ENCODE data around the gene MRPS27. TPM values are rescaled to one million over a fixed set of nuclear protein-coding genes. Genes with fewer than 3 reads are reported as not detected.

The MRPS27 gene
- total RNA-seq, 2 donors from 2014 or later = 42.9 to 58.8 TPM

- TF ChIP-seq, protein P1, sequence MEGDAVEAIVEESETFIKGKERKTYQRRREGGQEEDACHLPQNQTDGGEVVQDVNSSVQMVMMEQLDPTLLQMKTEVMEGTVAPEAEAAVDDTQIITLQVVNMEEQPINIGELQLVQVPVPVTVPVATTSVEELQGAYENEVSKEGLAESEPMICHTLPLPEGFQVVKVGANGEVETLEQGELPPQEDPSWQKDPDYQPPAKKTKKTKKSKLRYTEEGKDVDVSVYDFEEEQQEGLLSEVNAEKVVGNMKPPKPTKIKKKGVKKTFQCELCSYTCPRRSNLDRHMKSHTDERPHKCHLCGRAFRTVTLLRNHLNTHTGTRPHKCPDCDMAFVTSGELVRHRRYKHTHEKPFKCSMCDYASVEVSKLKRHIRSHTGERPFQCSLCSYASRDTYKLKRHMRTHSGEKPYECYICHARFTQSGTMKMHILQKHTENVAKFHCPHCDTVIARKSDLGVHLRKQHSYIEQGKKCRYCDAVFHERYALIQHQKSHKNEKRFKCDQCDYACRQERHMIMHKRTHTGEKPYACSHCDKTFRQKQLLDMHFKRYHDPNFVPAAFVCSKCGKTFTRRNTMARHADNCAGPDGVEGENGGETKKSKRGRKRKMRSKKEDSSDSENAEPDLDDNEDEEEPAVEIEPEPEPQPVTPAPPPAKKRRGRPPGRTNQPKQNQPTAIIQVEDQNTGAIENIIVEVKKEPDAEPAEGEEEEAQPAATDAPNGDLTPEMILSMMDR (IDR thresholded peaks at IDR 0.05) = no peak
- Histone ChIP-seq H3K36me3 (peaks cover 5% of the 10 kb centered on the region), H3K27ac (no peak overlapping the region), H3K27me3 (replicated peaks; ENCODE audit: insufficient read depth) (no peaks in the 10 kb centered on the region), H3K4me3 (no peak overlapping the region), H3K9me3 (no peaks in the 10 kb centered on the region), H3K4me1 (ENCODE audit: control insufficient read depth in 1 of 2, low read depth in 2 of 2) (peaks cover 9 to 24% of the 10 kb centered on the region in 2 donors)
- no peak for ATAC-seq (ENCODE audit: insufficient number of reproducible peaks, low FRiP score, low read depth)
- DNase-seq (ENCODE audit: low spot score) = no peak
Measured at GRCh38 chr5:72228960-72229359, 91.1 kb downstream of the MRPS27 start.

DNA sequence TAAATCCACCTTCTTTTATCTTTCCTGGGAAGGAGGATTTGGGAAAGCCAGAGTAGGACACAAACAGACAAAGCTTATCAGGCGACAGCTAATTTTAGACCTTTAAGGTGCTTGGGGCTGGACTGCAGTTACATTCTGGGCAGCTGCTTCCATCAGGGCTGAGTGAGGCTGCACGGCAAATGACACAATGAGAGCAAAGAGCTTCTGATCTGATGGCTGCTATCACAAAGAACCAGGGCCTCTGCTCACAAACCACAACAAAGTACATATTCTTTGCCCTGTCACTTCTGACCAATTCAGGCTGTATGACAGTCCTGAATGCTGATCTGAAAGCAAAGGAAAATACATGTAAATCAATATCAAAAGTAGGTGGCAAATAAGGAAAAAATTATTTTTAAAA, 93.1 kb downstream of the MRPS27 start:
- TF ChIP-seq, protein P1 (IDR thresholded peaks at IDR 0.05) = no peak
- no peak for ATAC-seq (ENCODE audit: insufficient number of reproducible peaks, low FRiP score, low read depth)
- Histone ChIP-seq H3K27me3 (replicated peaks; ENCODE audit: insufficient read depth) (no peaks in the 10 kb centered on the region), H3K9me3 (no peaks in the 10 kb centered on the region), H3K27ac (no peak overlapping the region), H3K4me3 (no peak overlapping the region), H3K4me1 (ENCODE audit: control insufficient read depth in 1 of 2, low read depth in 2 of 2) (peaks cover 0 to 6% of the 10 kb centered on the region in 2 donors), H3K36me3 (peaks cover 5% of the 10 kb centered on the region)
- no peak for DNase-seq (ENCODE audit: low spot score)

DNA sequence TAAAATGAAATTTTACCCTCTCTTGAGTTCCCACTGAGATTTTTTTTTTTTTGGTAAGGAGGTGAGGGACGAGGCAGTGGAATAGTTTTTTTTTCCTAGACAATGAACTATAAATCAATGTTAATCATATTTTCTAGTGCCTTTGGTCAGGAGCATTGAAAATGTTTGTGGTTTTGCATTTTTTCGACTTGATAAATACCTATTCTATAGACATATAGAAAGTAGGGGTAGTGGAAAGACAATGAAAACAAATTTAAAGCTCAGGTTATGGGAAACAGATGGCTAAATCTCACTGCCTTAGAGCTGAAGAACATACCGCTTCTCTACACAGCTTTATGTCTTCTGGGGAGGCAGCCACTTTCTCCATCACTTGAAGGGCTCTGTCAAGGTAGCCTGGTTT, 94.3 kb downstream of the MRPS27 start:
- TF ChIP-seq, protein P1 (IDR thresholded peaks at IDR 0.05) = no peak
- H3K4me1 ChIP-seq (ENCODE audit: control insufficient read depth in 1 of 2, low read depth in 2 of 2) = peaks cover 0 to 5% of the 10 kb centered on the region in 2 donors
- no peaks in the 10 kb centered on the region for H3K27me3 ChIP-seq (replicated peaks; ENCODE audit: insufficient read depth)
- H3K4me3 ChIP-seq = no peak overlapping the region
- ATAC-seq (ENCODE audit: insufficient number of reproducible peaks, low FRiP score, low read depth) (no peak), DNase-seq (ENCODE audit: low spot score) (no peak)
- no peaks in the 10 kb centered on the region for H3K9me3 ChIP-seq
- peaks cover 10% of the 10 kb centered on the region for H3K36me3 ChIP-seq
- no peak overlapping the region for H3K27ac ChIP-seq

DNA sequence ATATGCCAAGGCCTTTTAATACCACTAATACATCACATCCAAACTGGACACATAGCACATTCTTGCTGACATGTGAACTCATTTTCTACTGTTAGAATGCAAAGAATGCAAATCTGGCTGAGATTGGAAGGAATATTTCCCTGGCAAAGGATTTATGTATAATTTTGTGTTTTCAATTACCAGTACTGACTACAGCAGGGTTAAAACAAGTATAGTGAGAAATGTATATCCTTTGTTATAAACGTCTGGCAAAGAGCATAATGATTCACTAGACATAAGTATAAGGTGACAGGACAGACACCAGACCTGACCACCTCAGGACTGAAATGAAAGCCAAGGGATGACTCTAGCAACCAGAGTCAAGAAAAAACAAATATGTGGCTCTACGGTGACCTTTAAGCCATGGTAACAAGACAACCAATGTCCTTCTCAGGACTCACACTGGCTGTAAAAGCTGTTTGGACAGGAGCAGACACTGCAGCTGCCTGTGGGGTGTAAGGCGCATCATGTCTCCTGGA, 95.0 kb downstream of the MRPS27 start:
- H3K4me1 ChIP-seq (ENCODE audit: control insufficient read depth in 1 of 2, low read depth in 2 of 2) = peaks cover 0 to 5% of the 10 kb centered on the region in 2 donors
- DNase-seq (ENCODE audit: low spot score) = no peak
- no peak overlapping the region for H3K4me3 ChIP-seq
- H3K36me3 ChIP-seq = peaks cover 13% of the 10 kb centered on the region
- no peaks in the 10 kb centered on the region for H3K9me3 ChIP-seq
- H3K27me3 ChIP-seq (replicated peaks; ENCODE audit: insufficient read depth) = no peaks in the 10 kb centered on the region
- no peak for ATAC-seq (ENCODE audit: insufficient number of reproducible peaks, low FRiP score, low read depth)
- TF ChIP-seq, protein P1 (IDR thresholded peaks at IDR 0.05) = no peak
- no peak overlapping the region for H3K27ac ChIP-seq

GRCh38 chr5:72223371-72223770, 96.7 kb downstream of the MRPS27 start:
- Histone ChIP-seq H3K4me3 (no peak overlapping the region), H3K27me3 (replicated peaks; ENCODE audit: insufficient read depth) (no peaks in the 10 kb centered on the region), H3K27ac (no peak overlapping the region), H3K36me3 (peaks cover 25% of the 10 kb centered on the region), H3K9me3 (no peaks in the 10 kb centered on the region), H3K4me1 (ENCODE audit: control insufficient read depth in 1 of 2, low read depth in 2 of 2) (peaks cover 0 to 5% of the 10 kb centered on the region in 2 donors)
- TF ChIP-seq, protein P1 (IDR thresholded peaks at IDR 0.05) = no peak
- no peak for DNase-seq (ENCODE audit: low spot score)
- ATAC-seq (ENCODE audit: insufficient number of reproducible peaks, low FRiP score, low read depth) = no peak
